Stimulated activated CD4-positive, alpha-beta T cell treated with anti-CD3 and anti-CD28 coated beads, Interleukin-1b, Interleukin-23, amount 100 ng/mL, for 1 hour (primary cell): ENCODE data around the gene KRTAP5-7.
"Not testable (repeated sequence)": the region's sequence is repeated elsewhere in the genome, so short reads cannot be mapped to it uniquely, and the experiment has no call there.

ENCODE experiments used
- DNase-seq, 2 donors: peaks; one replicate each; pipeline ENCODE4 v3.0.0-alpha.2; 2020; ENCODE audit warnings: low read depth in 2 of 2

The KRTAP5-7 gene

GRCh38 chr11:71526796-71527575 lies at the start of gene KRTAP5-7:
TSS of gene KRTAP5-7 (plus strand) at chr11:71527267. CDS start at chr11:71527301, 34 bp downstream.
- not testable (repeated sequence) for DNase-seq

- DNase-seq: no peak
Observed at GRCh38 chr11:71477641-71478527, 49.2 kb upstream of the KRTAP5-7 start.

GRCh38 chr11:71478528-71478840 lies 48.6 kb upstream of the KRTAP5-7 start:
- DNase-seq: no peak

- no peak for DNase-seq
Observed at GRCh38 chr11:71481101-71481960, 45.7 kb upstream of the KRTAP5-7 start.

GRCh38 chr11:71482216-71482615 lies 44.9 kb upstream of the KRTAP5-7 start:
- no peak for DNase-seq

- no peak for DNase-seq
Observed at GRCh38 chr11:71482746-71483364, 44.2 kb upstream of the KRTAP5-7 start.

- no peak for DNase-seq
Observed at GRCh38 chr11:71483692-71484091, 43.4 kb upstream of the KRTAP5-7 start.

- no peak for DNase-seq
Observed at GRCh38 chr11:71484248-71485062, 42.6 kb upstream of the KRTAP5-7 start.

GRCh38 chr11:71485063-71485399 lies 42.0 kb upstream of the KRTAP5-7 start:
- no peak for DNase-seq

- no peak for DNase-seq
Observed at GRCh38 chr11:71485466-71485865, 41.6 kb upstream of the KRTAP5-7 start.

- no peak for DNase-seq
Observed at GRCh38 chr11:71486320-71486719, 40.7 kb upstream of the KRTAP5-7 start.

GRCh38 chr11:71488681-71489270 lies 38.3 kb upstream of the KRTAP5-7 start:
- DNase-seq: no peak

- DNase-seq: peak in 1 of 2 donors; percentile 34
Observed at GRCh38 chr11:71489311-71490043, 37.6 kb upstream of the KRTAP5-7 start.

- no peak for DNase-seq
Observed at GRCh38 chr11:71490044-71490730, 36.9 kb upstream of the KRTAP5-7 start.

GRCh38 chr11:71490731-71491390 lies 36.2 kb upstream of the KRTAP5-7 start:
- DNase-seq: no peak

- no peak for DNase-seq
Observed at GRCh38 chr11:71491531-71491930, 35.5 kb upstream of the KRTAP5-7 start.

GRCh38 chr11:71491940-71492339 lies 35.1 kb upstream of the KRTAP5-7 start:
- DNase-seq: no peak
